Erythroblast (primary cell): ENCODE data around the gene HLCS.

Experiments used
- GATA1 ChIP-seq: IDR thresholded peaks from 2 replicates; pipeline ENCODE4 v1.6.1; 2011; ENCODE audit warnings: low read depth, mild to moderate bottlenecking, control low read depth, low read length, moderate library complexity
- POLR2A ChIP-seq: IDR thresholded peaks from 2 replicates; pipeline ENCODE4 v1.6.1; 2011; ENCODE audit warnings: mild to moderate bottlenecking, low read length

- TF ChIP-seq POLR2A (no peak), GATA1 (no peak)
Observed at GRCh38 chr21:36874665-36875064, 91.8 kb downstream of the HLCS start.
